GM06990 (cell line): ENCODE measurements around the gene C1orf35.

Source experiments
- DNase-seq: peaks from one replicate; pipeline ENCODE4 v3.0.0-alpha.2; 2011; ENCODE audit not compliant: insufficient read length; ENCODE audit errors: extremely low read depth
- H3K27me3 ChIP-seq: replicated peaks from 2 replicates; pipeline ENCODE4 v1.6.0; 2011; ENCODE audit warnings: low read length; ENCODE audit not compliant: control insufficient read depth, insufficient read depth
- H3K36me3 ChIP-seq: 2 replicates; pipeline ENCODE4 v1.5.1; 2011; ENCODE audit warnings: low read length; ENCODE audit not compliant: control insufficient read depth, insufficient read depth
- H3K4me3 ChIP-seq: replicated peaks from 2 replicates; pipeline ENCODE4 v1.5.1; 2011; ENCODE audit warnings: low read depth, mild to moderate bottlenecking, control low read depth, low read length
- TF ChIP-seq, protein P1 (sequence below): IDR thresholded peaks from 2 replicates; pipeline ENCODE4 v1.5.1; 2011; ENCODE audit warnings: low read length, control low read depth, mild to moderate bottlenecking, inconsistent platforms; ENCODE audit not compliant: insufficient read depth, poor library complexity, severe bottlenecking

C1orf35 gene

DNA sequence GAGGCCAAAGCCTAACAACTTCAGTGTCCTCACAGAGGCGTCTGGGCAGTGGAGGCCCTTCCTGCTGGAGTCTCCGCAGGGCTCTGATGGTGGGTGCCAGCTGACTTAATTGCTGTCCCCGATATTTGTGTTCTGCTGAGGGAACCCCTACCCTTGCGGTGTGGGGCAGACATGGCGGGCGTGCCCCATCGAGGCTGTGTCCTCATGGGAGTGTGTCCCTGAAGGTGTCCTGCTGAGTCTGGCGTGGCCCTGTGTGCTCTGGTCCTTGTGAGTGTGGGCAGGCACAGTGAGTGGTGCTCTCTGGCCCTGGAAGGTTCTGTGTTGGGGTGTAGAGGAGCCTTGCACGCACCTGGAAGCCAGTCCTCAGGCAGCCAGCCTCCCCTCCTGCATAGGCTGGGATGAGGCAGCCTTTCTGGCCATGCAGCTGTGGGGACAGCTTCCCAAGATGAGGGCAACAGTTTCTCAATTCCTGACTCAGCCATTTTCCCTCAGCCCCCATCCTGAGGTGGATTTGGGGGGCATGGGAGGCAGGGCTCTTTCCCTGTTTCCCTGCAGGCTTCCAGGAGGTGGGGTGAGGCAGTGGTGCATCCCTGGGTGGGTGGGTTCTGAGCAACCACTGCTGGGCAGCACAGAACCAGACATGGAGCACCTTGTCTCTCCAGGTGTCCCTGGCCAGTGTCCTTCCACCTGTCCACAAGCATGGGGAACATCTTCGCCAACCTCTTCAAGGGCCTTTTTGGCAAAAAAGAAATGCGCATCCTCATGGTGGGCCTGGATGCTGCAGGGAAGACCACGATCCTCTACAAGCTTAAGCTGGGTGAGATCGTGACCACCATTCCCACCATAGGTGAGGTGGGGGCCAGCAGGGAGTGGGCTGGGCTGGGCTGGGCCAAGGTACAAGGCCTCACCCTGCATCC, 6.5 kb downstream of the C1orf35 start:
- TF ChIP-seq, protein P1, sequence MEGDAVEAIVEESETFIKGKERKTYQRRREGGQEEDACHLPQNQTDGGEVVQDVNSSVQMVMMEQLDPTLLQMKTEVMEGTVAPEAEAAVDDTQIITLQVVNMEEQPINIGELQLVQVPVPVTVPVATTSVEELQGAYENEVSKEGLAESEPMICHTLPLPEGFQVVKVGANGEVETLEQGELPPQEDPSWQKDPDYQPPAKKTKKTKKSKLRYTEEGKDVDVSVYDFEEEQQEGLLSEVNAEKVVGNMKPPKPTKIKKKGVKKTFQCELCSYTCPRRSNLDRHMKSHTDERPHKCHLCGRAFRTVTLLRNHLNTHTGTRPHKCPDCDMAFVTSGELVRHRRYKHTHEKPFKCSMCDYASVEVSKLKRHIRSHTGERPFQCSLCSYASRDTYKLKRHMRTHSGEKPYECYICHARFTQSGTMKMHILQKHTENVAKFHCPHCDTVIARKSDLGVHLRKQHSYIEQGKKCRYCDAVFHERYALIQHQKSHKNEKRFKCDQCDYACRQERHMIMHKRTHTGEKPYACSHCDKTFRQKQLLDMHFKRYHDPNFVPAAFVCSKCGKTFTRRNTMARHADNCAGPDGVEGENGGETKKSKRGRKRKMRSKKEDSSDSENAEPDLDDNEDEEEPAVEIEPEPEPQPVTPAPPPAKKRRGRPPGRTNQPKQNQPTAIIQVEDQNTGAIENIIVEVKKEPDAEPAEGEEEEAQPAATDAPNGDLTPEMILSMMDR: no peak
- Histone ChIP-seq H3K4me3 (no peak overlapping the region), H3K36me3 (peaks cover 41% of the 10 kb centered on the region), H3K27me3 (no peaks in the 10 kb centered on the region)
- DNase-seq: no peak

GRCh38 chr1:228095938-228096337, 7.2 kb downstream of the C1orf35 start:
- TF ChIP-seq, protein P1: no peak
- no peak for DNase-seq
- H3K36me3 ChIP-seq: peaks cover 42% of the 10 kb centered on the region
- no peaks in the 10 kb centered on the region for H3K27me3 ChIP-seq
- H3K4me3 ChIP-seq: no peak overlapping the region

- H3K4me3 ChIP-seq: no peak overlapping the region
- peaks cover 45% of the 10 kb centered on the region for H3K36me3 ChIP-seq
- TF ChIP-seq, protein P1: no peak
- DNase-seq: no peak
- no peaks in the 10 kb centered on the region for H3K27me3 ChIP-seq
Observed at GRCh38 chr1:228095161-228095560, 8.0 kb downstream of the C1orf35 start.

DNA sequence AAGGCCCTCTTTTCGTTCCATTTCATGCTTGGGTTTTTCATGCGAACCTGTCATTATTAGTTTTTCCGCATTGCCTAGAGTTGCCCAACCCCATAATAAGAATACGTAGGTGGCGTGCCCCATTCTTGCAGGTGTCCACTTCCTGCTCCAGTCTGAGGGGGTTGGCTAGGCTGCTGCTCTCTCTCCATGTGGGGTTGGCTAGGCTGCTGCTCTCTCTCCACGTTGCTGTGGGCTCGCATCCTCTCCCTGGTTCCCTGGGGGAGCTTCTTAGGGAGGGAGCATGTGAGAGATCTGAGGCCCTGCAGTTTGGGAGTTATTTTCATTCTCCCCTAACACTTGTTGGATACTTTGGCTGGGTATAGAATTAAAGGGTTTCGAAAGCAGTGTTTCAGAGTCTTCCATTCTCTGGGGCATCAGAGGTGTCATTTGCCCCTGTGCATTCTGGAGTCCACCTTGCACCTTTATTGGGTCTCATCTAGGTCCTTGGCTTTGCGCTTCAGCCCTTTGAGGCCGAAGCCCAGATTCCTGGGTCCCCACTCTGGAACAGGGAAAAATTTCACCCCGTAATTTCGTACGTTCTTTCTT, 8.6 kb downstream of the C1orf35 start:
- Histone ChIP-seq H3K36me3 (peaks cover 46% of the 10 kb centered on the region), H3K4me3 (no peak overlapping the region), H3K27me3 (no peaks in the 10 kb centered on the region)
- no peak for DNase-seq
- TF ChIP-seq, protein P1: no peak

- peaks cover 40% of the 10 kb centered on the region for H3K36me3 ChIP-seq
- DNase-seq: no peak
- TF ChIP-seq, protein P1: no peak
- no peaks in the 10 kb centered on the region for H3K27me3 ChIP-seq
- H3K4me3 ChIP-seq: no peak overlapping the region
Observed at GRCh38 chr1:228093050-228093906, 9.8 kb downstream of the C1orf35 start.
